T47D (cell line): ENCODE results near the gene PCDH15.
"Not testable (repeated sequence)": the region's sequence is repeated elsewhere in the genome, so short reads cannot be mapped to it uniquely, and the experiment has no call there.

Source experiments
- DNase-seq, 2 experiments: peaks; one replicate each; pipeline versions ENCODE4 v3.0.0 to v3.0.0-alpha.2; 2011 to 2012; ENCODE audit warnings: low read depth in 1 of 2, low spot score in 1 of 2
- JUND ChIP-seq: IDR thresholded peaks from 2 replicates; pipeline ENCODE4 v1.6.1; 2012; ENCODE audit warnings: low read depth
- in situ Hi-C: cut with HindIII; loops from 2 replicates; pipeline ENCODE4 v1.10.0; 2016; ENCODE audit warnings: low sequenced_read_pairs, low pct_unique_long_range_greater_than_20kb

PCDH15 gene

DNA sequence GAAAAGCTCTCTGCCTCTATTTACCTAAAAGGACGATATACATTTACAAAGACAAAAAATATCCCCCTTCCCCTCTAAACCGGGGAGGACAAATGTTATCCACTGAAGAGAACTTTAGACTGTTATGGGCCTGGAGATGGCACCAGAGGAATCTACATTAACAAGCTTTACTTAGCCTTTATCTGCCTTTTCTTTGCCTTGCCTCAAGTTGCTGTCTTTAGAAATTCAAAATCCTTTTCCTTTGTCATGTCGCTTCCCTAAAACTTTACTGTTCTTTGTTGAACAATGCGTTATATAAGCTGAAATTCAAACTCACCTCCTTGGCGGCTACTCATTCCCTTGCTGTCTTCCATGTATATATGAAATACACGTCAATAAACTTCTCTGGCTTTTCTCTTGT, 405.0 kb downstream of the PCDH15 start:
- in situ Hi-C loops: no loop called here
- no peak for DNase-seq
- no peak for TF ChIP-seq JUND

DNA sequence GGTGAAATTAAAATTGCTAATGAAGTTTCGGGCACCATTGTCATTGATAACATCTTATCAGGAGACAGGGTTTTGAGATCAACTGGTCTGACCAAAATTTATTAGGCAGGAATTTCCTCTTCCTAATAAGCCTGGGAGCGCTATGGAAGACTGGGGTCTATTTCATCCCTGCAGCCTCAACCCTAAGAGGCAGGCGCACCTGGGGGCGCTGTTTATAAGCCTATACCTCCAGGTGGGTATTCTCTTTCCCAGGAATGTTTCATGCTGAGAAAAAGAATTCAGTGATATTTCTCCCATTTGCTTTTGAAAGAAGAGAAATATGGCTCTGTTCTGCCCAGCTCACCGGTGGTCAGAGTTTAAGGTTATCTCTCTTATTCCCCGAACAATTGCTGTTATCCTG, 406.4 kb downstream of the PCDH15 start:
- DNase-seq, in situ Hi-C loops: not testable (repeated sequence)

DNA sequence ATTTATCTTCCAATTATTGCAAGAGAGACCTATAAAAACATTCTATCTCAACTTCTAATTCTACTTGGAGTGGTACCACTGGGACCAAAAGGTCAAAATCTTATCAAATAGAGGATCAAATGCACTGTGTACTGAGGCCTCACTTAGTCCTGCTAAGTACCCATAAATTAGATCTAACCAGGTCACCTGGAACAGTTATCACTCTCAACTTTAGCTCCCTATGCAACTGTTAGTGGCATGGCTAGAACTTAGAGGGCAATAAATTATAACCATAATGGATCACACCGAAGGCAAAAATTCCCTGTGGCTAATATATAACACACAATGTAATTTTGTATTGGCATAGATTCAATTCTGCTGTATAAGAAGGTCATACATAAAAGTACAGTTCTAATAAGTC, 428.9 kb downstream of the PCDH15 start:
- no peak for DNase-seq
- no peak for TF ChIP-seq JUND
- in situ Hi-C loops: no loop called here

DNA sequence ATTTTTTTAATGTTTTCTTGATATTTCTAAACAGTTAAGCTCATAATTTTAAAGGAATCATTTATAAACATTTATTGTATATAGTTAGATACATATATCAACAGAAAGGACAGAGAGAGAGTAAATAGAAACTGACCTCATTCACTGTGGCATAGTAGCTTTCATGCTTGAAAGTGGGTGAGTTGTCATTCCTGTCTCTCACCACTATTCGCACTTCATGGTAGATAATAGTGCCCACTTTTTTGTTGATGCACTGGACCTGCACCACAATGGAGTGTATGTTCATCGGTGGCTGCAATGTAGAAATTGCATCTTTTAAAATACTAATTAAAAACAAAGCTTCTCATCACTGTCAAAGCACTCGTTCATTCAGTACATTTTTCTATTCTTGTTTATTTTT, 432.0 kb downstream of the PCDH15 start:
- TF ChIP-seq JUND: no peak
- in situ Hi-C loops: no loop called here
- peak in 1 of 2 experiments; percentile 16 for DNase-seq

GRCh38 chr10:54363390-54363789, 437.6 kb downstream of the PCDH15 start:
- DNase-seq: no peak
- in situ Hi-C loops: no loop called here

DNA sequence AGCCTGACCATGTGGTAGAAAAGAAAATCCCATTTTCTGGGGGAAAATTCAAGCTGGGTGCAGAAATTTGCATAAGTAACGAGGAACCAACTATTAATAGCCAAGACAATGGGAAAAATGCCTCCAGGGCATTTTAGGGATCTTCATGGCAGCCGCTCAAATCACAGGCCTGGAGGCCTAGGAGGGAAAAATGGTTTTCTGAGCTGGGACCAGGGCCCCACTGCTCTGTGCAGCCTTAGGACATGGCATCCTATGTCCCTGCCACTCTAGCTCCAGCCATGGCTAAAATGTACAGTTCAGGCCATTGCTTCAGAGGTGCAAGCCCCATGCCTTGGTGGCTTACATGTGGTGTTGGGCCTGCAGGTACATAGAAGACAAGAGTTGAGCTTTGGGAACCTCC, 459.0 kb downstream of the PCDH15 start:
- no peak for TF ChIP-seq JUND
- in situ Hi-C loops: no loop called here
- no peak for DNase-seq

More at GRCh38 chr10:54363390-54363789, 437.6 kb downstream of the PCDH15 start:
- TF ChIP-seq JUND: no peak

DNA sequence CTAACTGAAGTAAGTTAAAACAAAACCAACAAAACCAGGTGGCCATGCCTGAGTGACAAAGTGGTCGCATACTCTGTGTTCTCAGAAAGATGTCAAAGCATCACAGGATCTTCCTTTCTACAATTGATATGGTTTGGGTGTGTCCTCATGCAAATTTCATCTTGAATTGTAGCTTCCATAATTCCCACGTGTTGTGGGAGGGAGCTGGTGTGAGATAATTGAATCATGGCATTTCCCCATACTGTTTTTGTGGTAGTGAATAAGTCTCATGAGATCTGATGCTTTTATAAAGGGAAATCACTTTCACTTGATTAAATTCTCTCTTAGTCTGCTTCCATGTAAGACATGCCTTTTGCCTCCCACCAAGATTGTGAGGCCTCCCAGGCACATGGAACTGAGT, 465.7 kb downstream of the PCDH15 start:
- in situ Hi-C loops: no loop called here
- no peak for TF ChIP-seq JUND
- DNase-seq: no peak

- in situ Hi-C loops: no loop called here
- DNase-seq: no peak
- TF ChIP-seq JUND: no peak
Observed at GRCh38 chr10:54319341-54319740, 481.7 kb downstream of the PCDH15 start.

- no peak for DNase-seq
- in situ Hi-C loops: no loop called here
- TF ChIP-seq JUND: no peak
Observed at GRCh38 chr10:54318470-54318869, 482.6 kb downstream of the PCDH15 start.

GRCh38 chr10:54314430-54314829, 486.6 kb downstream of the PCDH15 start:
- DNase-seq: no peak
- in situ Hi-C loops: no loop called here
- TF ChIP-seq JUND: no peak

DNA sequence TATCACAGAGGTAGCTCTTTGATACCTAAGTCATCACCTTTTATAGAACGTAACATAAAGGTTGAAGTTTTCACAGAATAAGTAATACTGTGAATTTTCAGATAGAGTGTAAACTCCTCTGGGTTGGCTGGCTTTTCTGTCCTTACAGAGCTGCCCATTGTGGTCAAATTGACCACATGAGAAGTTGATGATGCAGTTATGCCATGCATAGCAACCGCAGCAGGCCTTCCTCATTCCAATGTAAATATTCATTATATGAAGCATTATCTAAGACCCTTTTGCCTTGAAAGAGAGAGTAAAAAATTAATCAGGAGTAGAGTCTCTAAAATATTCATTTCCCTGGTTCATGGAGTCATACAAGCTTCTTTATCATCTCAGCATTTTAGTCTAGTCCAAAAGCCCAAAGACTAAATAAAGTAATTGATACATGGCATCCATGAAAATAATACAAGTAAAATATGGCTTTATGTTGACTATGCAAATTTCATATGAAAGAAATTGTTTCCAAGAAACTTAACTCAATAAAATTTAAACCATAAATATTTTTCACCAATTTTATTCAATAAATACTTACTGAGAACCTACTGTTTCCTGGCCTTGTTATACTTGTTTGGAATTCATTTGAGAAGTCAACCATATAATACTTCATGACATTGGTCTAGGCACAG, 516.4 kb downstream of the PCDH15 start:
- no peak for TF ChIP-seq JUND
- DNase-seq: no peak
- in situ Hi-C loops: no loop called here

- in situ Hi-C loops: no loop called here
Observed at GRCh38 chr10:54282012-54282411, 519.0 kb downstream of the PCDH15 start.

DNA sequence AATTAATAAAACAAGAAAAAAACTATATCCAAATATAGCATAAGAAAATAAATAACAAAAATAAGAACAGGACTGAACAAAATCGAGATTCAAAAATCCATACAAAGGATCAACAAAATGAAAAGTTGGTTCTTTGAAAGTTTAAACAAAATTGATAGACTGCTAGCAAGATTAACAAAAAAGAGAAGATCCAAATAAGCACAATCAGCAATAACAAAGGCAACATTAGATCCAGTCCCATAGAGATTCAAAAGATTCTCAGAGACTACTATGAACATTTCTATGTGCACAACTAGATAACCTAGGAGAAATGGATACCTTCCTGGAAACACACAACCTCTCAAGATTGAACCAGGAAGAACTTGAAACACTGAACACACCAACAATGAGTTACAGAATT, 534.6 kb downstream of the PCDH15 start:
- TF ChIP-seq JUND: no peak
- in situ Hi-C loops: no loop called here
- no peak for DNase-seq

More at GRCh38 chr10:54282012-54282411, 519.0 kb downstream of the PCDH15 start:
- no peak for DNase-seq
- no peak for TF ChIP-seq JUND

DNA sequence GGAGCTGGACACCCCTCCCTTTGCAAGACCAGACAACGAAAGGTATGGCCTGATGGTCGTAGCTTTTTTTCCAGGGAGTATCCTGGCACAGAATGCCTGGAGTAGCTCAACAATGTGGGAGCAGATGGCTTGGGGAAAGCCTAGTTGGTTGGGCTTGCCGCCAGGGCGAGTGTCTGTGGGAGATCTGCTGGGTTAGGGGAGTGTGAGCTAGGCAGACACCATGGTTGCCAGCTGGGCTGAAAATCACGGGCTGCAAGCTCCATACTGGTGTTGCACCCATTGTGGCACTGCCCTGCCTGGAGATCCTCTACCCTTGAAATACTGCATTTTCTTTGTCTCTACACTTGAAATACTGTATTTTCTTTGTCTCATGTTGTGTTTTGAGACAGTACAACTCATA, 538.3 kb downstream of the PCDH15 start:
- TF ChIP-seq JUND: no peak
- DNase-seq: no peak
- in situ Hi-C loops: no loop called here
